ENCODE data around the gene HSPA5. TPM values are rescaled to one million over a fixed set of nuclear protein-coding genes. Genes with fewer than 3 reads are reported as not detected.
"Not testable (repeated sequence)": the region's sequence is repeated elsewhere in the genome, so short reads cannot be mapped to it uniquely, and the experiment has no call there.

HSPA5 gene
- total RNA-seq, 1 experiment from 2014 or later: 145 TPM

GRCh38 chr9:125254231-125254630 is 13.1 kb upstream of the HSPA5 start:
- in situ Hi-C loops (cut with HindIII; ENCODE audit: low sequenced_read_pairs): no loop called here
- no peak for DNase-seq (ENCODE audit: low spot score)

- in situ Hi-C loops (cut with HindIII; ENCODE audit: low sequenced_read_pairs): no loop called here
These were observed 5.1 kb upstream of the HSPA5 start for GRCh38 chr9:125246261-125246667.

DNA sequence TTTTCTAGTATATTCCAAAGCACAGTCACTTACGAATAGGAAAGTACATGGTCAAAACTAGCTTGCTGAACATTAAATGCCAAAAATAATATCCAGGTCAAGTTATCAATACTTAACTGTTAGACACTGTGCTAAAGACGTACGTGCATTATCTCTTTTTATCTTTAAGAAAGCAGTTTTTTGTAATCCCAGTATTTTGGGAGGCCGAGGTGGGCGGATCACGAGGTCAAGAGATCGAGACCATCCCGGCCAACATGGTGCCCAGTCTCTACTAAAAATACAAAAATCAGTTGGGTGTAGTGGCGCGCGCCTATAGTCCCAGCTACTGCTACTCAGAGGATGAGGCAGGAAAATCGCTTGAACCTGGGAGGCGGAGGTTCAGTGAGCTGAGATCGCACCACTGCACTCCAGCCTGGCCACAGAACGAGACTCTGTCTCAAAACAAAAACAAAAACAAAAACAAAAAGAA is 2.7 kb upstream of the HSPA5 start:
- DNase-seq (ENCODE audit: low spot score): no peak
- in situ Hi-C loops (cut with HindIII; ENCODE audit: low sequenced_read_pairs): no loop called here

More at GRCh38 chr9:125246261-125246667, 5.1 kb upstream of the HSPA5 start:
- no peak for DNase-seq (ENCODE audit: low spot score)

- no peak for DNase-seq (ENCODE audit: low spot score)
These were observed 958 bp upstream of the HSPA5 start for GRCh38 chr9:125241863-125242739.

GRCh38 chr9:125240649-125240999 is 519 bp downstream of the HSPA5 start:
- in situ Hi-C loops (cut with HindIII; ENCODE audit: low sequenced_read_pairs): no loop called here

More at GRCh38 chr9:125241863-125242739, 958 bp upstream of the HSPA5 start:
- in situ Hi-C loops (cut with HindIII; ENCODE audit: low sequenced_read_pairs): no loop called here

DNA sequence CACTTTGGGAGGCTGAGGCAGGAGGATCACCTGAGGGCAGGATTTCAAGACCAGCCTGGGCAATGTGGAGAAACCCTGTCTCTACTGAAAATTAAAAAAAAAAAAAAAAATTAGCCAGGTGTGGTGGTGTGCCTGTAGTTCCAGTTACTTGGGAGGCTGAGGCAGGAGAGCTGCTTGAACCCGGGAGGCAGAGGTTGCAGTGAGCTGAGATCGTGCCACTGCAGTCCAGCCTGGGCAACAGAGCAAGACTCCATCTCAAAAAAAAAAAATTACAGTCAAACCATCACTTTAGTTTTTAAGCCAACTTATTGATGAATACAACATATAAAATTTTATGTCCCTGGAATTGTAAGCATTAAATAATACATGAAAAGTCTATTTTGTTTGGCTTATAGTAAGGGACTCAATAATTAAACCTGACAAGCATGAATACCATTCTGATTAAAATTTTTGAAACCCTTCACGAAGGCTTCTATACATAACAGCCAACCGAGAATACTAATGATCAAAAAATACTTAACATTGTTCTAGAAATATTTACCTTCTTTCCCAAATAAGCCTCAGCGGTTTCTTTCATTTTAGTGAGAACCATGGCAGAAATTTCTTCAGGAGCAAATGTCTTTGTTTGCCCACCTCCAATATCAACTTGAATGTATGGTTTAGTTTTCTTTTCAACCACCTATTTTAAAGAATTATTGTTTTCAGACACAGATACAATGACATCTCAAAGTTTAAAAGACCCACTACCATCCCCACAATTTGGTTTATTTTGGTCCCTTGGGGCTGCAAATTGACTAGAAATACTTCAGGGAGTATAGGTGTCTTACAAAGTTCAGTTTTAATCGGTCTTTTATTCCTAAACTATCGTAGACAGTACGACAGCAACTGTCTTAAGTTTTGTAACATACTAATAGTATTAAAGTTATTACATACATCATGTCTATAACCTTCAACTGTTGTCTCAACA is 1.2 kb downstream of the HSPA5 start:
- no peak for DNase-seq (ENCODE audit: low spot score)
- in situ Hi-C loops (cut with HindIII; ENCODE audit: low sequenced_read_pairs): no loop called here

More at GRCh38 chr9:125240649-125240999, 519 bp downstream of the HSPA5 start:
- DNase-seq (ENCODE audit: low spot score): no peak

- no peak for DNase-seq (ENCODE audit: low spot score)
- in situ Hi-C loops (cut with HindIII; ENCODE audit: low sequenced_read_pairs): no loop called here
These were observed 2.2 kb downstream of the HSPA5 start for GRCh38 chr9:125238915-125239446.

- in situ Hi-C loops (cut with HindIII; ENCODE audit: low sequenced_read_pairs): no loop called here
- no peak for DNase-seq (ENCODE audit: low spot score)
These were observed 2.8 kb downstream of the HSPA5 start for GRCh38 chr9:125238127-125238914.

- DNase-seq (ENCODE audit: low spot score); in situ Hi-C loops (cut with HindIII; ENCODE audit: low sequenced_read_pairs): not testable (repeated sequence)
These were observed 4.5 kb downstream of the HSPA5 start for GRCh38 chr9:125236520-125237159.

- in situ Hi-C loops (cut with HindIII; ENCODE audit: low sequenced_read_pairs): no loop called here
- DNase-seq (ENCODE audit: low spot score): no peak
These were observed 5.2 kb downstream of the HSPA5 start for GRCh38 chr9:125235804-125236519.

DNA sequence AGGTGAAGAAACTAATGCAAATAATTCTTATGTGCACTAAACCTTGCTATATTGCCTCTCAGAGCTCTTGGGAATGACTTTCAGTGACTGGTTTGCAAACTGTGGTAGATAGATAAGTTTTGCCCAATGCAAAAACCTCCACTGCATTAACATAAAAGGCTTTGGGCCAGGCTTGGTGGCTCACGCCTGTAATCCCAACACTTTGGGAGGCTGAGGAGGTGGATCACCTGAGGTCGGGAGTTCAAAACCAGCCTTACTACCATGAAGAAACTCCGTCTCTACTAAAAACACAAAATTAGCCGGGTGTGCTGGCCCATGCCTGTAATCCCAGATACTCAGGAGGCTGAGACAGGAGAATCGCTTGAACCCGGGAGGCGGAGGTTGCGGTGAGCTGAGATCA is 7.0 kb downstream of the HSPA5 start:
- in situ Hi-C loops (cut with HindIII; ENCODE audit: low sequenced_read_pairs); DNase-seq (ENCODE audit: low spot score): not testable (repeated sequence)

GRCh38 chr9:125233678-125234077 is 7.5 kb downstream of the HSPA5 start:
- in situ Hi-C loops (cut with HindIII; ENCODE audit: low sequenced_read_pairs): no loop called here

DNA sequence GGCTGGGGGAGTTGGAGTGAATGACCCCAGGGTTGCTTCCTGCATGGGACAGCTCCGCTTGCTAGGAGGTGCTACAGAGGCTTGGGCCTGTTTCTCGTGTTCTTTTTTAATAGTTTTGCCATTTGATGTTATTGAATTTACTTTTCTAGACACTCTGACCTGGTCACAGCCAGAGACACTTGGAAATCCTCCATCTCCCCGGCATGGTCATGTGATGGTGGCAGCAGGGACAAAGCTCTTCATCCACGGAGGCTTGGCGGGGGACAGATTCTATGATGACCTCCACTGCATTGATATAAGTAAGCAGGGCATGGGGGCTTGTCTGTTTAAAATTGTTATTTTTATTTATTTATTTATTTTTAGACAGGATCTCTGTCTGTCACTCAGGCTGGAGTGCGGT is 13.4 kb downstream of the HSPA5 start:
- DNase-seq (ENCODE audit: low spot score): no peak
- in situ Hi-C loops (cut with HindIII; ENCODE audit: low sequenced_read_pairs): no loop called here

More at GRCh38 chr9:125233678-125234077, 7.5 kb downstream of the HSPA5 start:
- DNase-seq (ENCODE audit: low spot score): no peak

DNA sequence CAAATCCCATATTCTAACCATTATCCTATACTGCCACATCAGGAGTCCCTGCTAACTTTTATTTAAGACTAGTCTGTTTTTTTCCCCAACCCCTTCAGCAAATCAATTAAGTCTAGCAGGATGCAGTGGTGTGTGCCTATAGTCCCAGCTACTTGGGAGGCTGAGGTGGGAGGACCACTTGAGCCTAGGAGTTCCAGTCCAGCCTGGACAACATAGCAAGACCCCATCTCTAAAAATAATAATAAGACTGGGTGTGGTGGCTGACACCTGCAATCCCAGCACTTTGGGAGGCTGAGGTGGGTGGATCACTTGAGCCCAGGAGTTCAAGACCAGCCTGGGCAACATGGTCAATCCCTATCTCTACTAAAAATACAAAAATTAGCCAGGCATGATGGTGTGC is 16.3 kb downstream of the HSPA5 start:
- in situ Hi-C loops (cut with HindIII; ENCODE audit: low sequenced_read_pairs): not testable (repeated sequence)

DNA sequence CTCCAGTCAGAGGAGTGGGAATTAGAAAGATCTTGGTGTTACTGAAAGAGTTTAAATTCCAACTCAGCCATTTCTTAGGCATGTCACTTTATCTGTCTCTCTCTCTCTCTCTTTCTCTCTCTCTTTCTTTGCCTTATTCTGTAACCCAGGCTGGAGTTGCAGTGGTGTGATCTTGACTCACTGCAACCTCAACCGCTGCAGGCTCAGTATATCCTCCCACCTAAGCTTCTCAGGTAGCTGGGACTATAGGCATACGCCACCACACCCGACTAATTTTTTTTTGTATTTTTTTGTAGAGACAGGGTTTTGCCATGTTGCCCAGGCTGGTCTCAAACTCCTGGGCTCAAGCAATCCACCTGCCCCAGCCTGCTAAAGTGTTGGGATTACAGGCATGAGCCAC is 22.5 kb downstream of the HSPA5 start:
- no peak for DNase-seq (ENCODE audit: low spot score)
- in situ Hi-C loops (cut with HindIII; ENCODE audit: low sequenced_read_pairs): no loop called here

More for the DNA sequence above, 16.3 kb downstream of the HSPA5 start:
- not testable (repeated sequence) for DNase-seq (ENCODE audit: low spot score)

DNA sequence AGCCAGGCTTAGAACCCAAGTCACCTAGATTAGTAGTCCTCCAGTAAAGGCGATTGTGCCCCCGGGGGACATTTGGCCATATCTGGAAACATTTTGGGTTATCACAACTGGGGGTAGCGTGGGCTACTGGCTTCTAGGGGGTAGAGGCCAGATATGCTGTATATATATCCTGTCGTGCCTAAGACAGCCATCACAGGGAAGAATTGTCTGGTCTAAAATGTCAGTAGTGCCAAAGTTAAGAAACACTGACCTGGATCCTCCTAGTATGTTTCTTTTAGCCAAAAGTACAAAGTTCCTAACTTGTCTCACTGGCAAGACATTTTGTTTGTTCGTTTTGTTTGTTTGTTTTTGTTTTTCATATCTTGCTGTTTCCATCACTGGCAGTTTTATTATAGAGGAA is 27.0 kb downstream of the HSPA5 start:
- DNase-seq (ENCODE audit: low spot score): no peak
- in situ Hi-C loops (cut with HindIII; ENCODE audit: low sequenced_read_pairs): no loop called here

DNA sequence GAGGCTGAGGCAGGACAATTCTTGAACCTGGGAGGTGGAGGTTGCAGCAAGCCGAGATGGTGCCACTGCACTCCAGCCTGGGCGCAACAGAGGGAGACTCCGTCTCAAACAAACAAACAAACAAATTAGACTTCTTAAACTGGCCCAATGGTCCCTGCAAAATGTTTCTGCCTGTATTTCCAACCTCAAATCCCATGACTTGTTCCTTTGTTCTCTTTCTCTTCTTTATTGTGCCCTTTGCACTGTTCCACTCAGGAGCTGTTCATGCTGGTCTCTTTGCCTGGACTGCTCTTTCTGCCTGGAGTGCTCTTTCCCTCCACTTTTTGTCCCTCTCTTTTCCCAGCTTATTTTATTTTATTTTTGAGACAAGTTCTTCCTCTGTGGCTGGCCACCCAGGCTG is 36.7 kb downstream of the HSPA5 start:
- DNase-seq (ENCODE audit: low spot score): no peak
- in situ Hi-C loops (cut with HindIII; ENCODE audit: low sequenced_read_pairs): no loop called here

Measured in G401 (cell line).